CD4-positive, alpha-beta T cell (primary cell): Measurements from ENCODE around the gene TMEM272. TPM values are rescaled to one million over a fixed set of nuclear protein-coding genes. Genes with fewer than 3 reads are reported as not detected.

ENCODE experiments used
- ATAC-seq: fragments of 200-7000 bp; cut with Tn5 transposase; one replicate; pipeline ENCODE4 v1.10.0; 2022; ENCODE audit warnings: mild to moderate bottlenecking; ENCODE audit not compliant: poor library complexity
- CTCF ChIA-PET: fragments of 350-600 bp; sonication (Branson Sonifier 250); formaldehyde crosslinking; loops from one replicate; lab custom pipeline; 2021; ENCODE audit warnings: antibody characterized with exemption, inconsistent platforms; lab: Charles Lee
- POLR2A ChIA-PET: fragments of 350-600 bp; sonication (Branson Sonifier 250); formaldehyde crosslinking; loops from one replicate; lab custom pipeline; 2021; ENCODE audit warnings: antibody characterized with exemption, inconsistent platforms; lab: Charles Lee
- DNase-seq, 14 experiments: peaks; one replicate each; pipeline ENCODE4 v3.0.0-alpha.2; 2013 to 2020; ENCODE audit warnings: mixed read lengths in 2 of 14
- H3K27ac ChIP-seq, 2 donors: one replicate each; pipeline versions ENCODE4 v1.5.1 to v1.7.0; 2013; ENCODE audit warnings: low read length in 2 of 2, low read depth in 1 of 2, mild to moderate bottlenecking in 1 of 2
- H3K27me3 ChIP-seq, 2 experiments: 1 replicate in 1 of 2; 2 replicates in 1 of 2; pipeline versions ENCODE4 v1.6.1 to v1.7.0; 2013; ENCODE audit warnings: low read length in 2 of 2, control low read depth in 1 of 2, mild to moderate bottlenecking in 1 of 2, moderate library complexity in 1 of 2; ENCODE audit not compliant: insufficient read depth in 2 of 2, control insufficient read depth in 1 of 2
- H3K36me3 ChIP-seq: one replicate; pipeline ENCODE4 v1.6.1; 2013; ENCODE audit warnings: low read length, control low read depth; ENCODE audit not compliant: insufficient read depth
- H3K4me1 ChIP-seq: one replicate; pipeline ENCODE4 v1.6.1; 2013; ENCODE audit warnings: low read length, control low read depth; ENCODE audit not compliant: insufficient read depth
- H3K4me3 ChIP-seq: one replicate; pipeline ENCODE4 v1.5.1; 2013; ENCODE audit warnings: mild to moderate bottlenecking, low read length, moderate library complexity
- H3K9me3 ChIP-seq, 2 experiments: 1 replicate in 1 of 2; 2 replicates in 1 of 2; pipeline versions ENCODE4 v1.6.1 to v1.7.0; 2013; ENCODE audit warnings: low read length in 2 of 2, mild to moderate bottlenecking in 2 of 2, control low read depth in 1 of 2, moderate library complexity in 1 of 2; ENCODE audit not compliant: control insufficient read depth in 1 of 2, insufficient read depth in 1 of 2
- H3K27ac Mint-ChIP-seq: one replicate; pipeline ENCODE4 v1.8.0; 2020; ENCODE audit warnings: mixed read lengths
- H3K27me3 Mint-ChIP-seq: one replicate; pipeline ENCODE4 v1.8.0; 2021; ENCODE audit warnings: mixed read lengths
- H3K36me3 Mint-ChIP-seq: one replicate; pipeline ENCODE4 v1.8.0; 2021; ENCODE audit warnings: low read depth, mixed read lengths
- H3K4me1 Mint-ChIP-seq: one replicate; pipeline ENCODE4 v1.8.0; 2021; ENCODE audit warnings: low read depth, mixed read lengths
- H3K4me3 Mint-ChIP-seq: one replicate; pipeline ENCODE4 v1.8.0; 2020; ENCODE audit warnings: mild to moderate bottlenecking, mixed read lengths
- H3K9me3 Mint-ChIP-seq: one replicate; pipeline ENCODE4 v1.8.0; 2020; ENCODE audit warnings: mixed read lengths
- CTCF ChIP-seq: fragments of 200-600 bp; IDR thresholded peaks from one replicate; pipeline ENCODE4 v1.8.0; 2022; ENCODE audit warnings: antibody characterized with exemption, mild to moderate bottlenecking
- intact Hi-C, 2 experiments: fragments of 100-400 bp; cut with DNase I in 1 of 2; cut with micrococcal nuclease in 1 of 2; formaldehyde crosslinking; loops; one replicate each; pipeline versions ENCODE4 v1.15.1 to v1.9.0; 2023 to 2025; cut with DNase I, micrococcal nuclease
- total RNA-seq, 174 experiments: library from RNA in 2 of 174; stranded (reverse) in 2 of 174; gene quantifications; one replicate each; pipeline ENCODE4 v1.2.3 and lab custom pipeline; 2021 to 2026

Gene TMEM272
- total RNA-seq, 2 experiments from 2014 or later: 2.7 to 2.8 TPM

DNA sequence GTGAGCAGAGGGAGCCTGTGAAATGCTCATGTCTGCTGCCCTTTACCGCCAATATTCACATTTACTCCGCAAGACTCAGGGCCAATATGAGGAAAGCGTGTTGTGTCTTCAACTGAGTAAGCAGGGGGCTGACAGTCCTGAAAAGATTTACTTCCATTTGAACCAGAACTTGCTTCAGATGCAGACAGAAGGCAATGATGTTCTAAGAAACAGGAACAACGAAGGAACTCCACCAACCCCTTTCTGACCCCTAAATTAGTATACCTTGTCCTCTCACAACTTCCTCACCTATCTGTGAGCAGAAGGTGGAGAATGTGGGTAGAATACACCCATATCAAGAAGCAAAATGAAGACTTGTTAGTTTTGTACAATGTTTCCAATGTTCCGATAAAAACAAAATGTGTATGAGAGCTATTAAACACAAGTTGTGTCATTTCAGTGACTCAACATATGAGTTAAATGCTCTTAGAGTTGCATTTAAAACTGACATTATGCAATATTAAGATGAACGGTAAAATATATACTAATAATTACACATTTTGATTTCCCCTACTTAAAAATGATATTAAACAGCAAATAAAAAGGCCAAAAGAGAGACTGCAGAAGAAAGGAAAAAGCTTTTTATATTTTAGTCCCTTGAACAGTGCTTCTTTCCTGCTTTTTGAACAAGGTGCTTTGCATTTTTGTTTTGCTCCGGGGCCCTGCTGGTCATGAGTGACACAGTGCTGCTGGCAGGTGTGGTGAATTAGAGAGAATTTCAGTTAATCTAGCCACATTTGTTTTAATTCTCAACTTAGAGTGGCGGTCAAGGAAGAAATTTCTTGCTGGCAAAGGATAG is 16.0 kb downstream of the TMEM272 start:
- no peak for ATAC-seq
- Histone ChIP-seq H3K4me3 (no peak overlapping the region), H3K4me1 (peaks cover 56% of the 10 kb centered on the region), H3K9me3 (no peaks in the 10 kb centered on the region), H3K27me3 (no peaks in the 10 kb centered on the region), H3K36me3 (no peaks in the 10 kb centered on the region), H3K27ac (no peak overlapping the region)
- POLR2A ChIA-PET: interaction anchor here (0.5 to 10.0 kb wide), 11 partner anchors 8 to 624 kb away, joined by 3 to 153 read pairs (median 6); partner anchors contain the start of gene INTS6
- CTCF ChIA-PET: interaction anchor here (1.2 to 4.1 kb wide), 2 partner anchors 9 to 14 kb away, joined by 5 to 20 read pairs; no protein-coding TSS in a partner anchor
- peak overlapping the region; percentile 43 for H3K4me3 Mint-ChIP-seq
- no peaks in the 10 kb centered on the region for H3K9me3 Mint-ChIP-seq
- H3K27ac Mint-ChIP-seq: peak overlapping the region; percentile 89
- no peaks in the 10 kb centered on the region for H3K27me3 Mint-ChIP-seq
- peaks cover 78% of the 10 kb centered on the region for H3K4me1 Mint-ChIP-seq
- no peak for DNase-seq
- intact Hi-C loops: loop anchor here (5.0 to 10.0 kb wide), 2 partner anchors 183 to 1704 kb away; partner anchors contain the start of genes ALG11 (in 1 of the 2) and ATP7B (in 1 of the 2)
- H3K36me3 Mint-ChIP-seq: peaks cover 11% of the 10 kb centered on the region
- TF ChIP-seq CTCF: no peak

DNA sequence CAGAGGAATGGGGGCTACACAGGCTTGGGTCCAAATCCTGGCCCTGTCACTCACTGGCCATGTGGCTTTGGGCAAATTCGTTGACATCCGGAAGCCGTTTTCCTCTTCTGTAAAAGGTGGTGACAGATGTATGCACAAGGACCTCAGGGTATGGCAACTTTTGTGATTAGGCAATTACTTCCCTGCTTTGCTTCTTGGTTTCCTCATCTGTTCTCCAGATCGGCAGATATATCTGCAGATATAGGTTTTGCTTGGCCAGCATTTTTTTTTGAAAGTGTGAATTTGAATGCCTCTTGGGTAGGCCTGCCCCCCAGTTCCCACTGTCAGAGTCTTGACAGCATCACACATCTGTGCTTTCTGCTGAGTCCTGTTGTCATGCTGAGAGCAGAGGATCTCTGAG is 17.7 kb downstream of the TMEM272 start:
- H3K4me3 ChIP-seq: peak overlapping the region; percentile 54
- TF ChIP-seq CTCF: no peak
- H3K36me3 ChIP-seq: no peaks in the 10 kb centered on the region
- peak overlapping the region; percentile 86 for H3K4me3 Mint-ChIP-seq
- peaks cover 83% of the 10 kb centered on the region for H3K4me1 Mint-ChIP-seq
- ChIA-PET POLR2A (interaction anchor here (0.6 to 10.0 kb wide), 7 partner anchors 9 to 375 kb away, joined by 3 to 153 read pairs (median 19); partner anchors contain the start of genes INTS6 and TMEM272), CTCF (interaction anchor here (4.1 kb wide), 1 partner anchor 12 kb away, joined by 20 read pairs; no protein-coding TSS in a partner anchor)
- no peaks in the 10 kb centered on the region for H3K27me3 ChIP-seq
- peak overlapping the region; percentile 76 to 79 for H3K27ac ChIP-seq
- no peak for DNase-seq
- H3K9me3 Mint-ChIP-seq: no peaks in the 10 kb centered on the region
- H3K27ac Mint-ChIP-seq: peak overlapping the region; percentile 89
- ATAC-seq: no peak
- intact Hi-C loops: loop anchor here (5.0 to 10.0 kb wide), 2 partner anchors 185 to 1702 kb away; partner anchors contain the start of genes ALG11 (in 1 of the 2) and ATP7B (in 1 of the 2)
- no peaks in the 10 kb centered on the region for H3K9me3 ChIP-seq
- H3K27me3 Mint-ChIP-seq: no peaks in the 10 kb centered on the region
- peaks cover 66% of the 10 kb centered on the region for H3K4me1 ChIP-seq
- peaks cover 21% of the 10 kb centered on the region for H3K36me3 Mint-ChIP-seq

DNA sequence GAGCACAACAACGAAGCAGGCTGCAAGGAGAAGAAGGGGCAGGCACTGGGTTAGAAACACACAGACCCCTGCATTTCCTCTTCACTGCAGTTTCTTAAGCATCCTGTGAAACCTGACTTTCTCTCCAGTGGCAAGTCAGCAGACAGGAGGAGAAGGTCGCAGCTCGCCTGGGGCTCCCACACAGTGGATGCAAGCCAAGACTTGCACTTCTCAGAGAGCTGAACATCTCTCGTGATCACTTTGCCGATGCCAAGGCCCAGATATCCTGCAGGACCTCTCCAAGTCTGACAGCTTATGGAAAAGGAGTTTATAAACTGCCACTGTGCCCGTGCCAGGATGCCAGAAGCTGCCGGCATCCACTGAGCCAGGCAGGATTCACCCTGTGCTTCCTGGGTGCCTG is 18.4 kb downstream of the TMEM272 start:
- intact Hi-C loops: loop anchor here (5.0 to 10.0 kb wide), 2 partner anchors 186 to 1702 kb away; partner anchors contain the start of genes ALG11 (in 1 of the 2) and ATP7B (in 1 of the 2)
- POLR2A ChIA-PET: interaction anchor here (0.6 to 10.0 kb wide), 8 partner anchors 8 to 374 kb away, joined by 3 to 153 read pairs (median 29); partner anchors contain the start of genes INTS6 and TMEM272
- Mint-ChIP-seq H3K4me3 (peak overlapping the region; percentile 86), H3K27ac (peak overlapping the region; percentile 89), H3K9me3 (no peaks in the 10 kb centered on the region), H3K27me3 (no peaks in the 10 kb centered on the region), H3K36me3 (peaks cover 28% of the 10 kb centered on the region), H3K4me1 (peaks cover 83% of the 10 kb centered on the region)
- Histone ChIP-seq H3K36me3 (no peaks in the 10 kb centered on the region), H3K4me3 (peak overlapping the region; percentile 54), H3K9me3 (no peaks in the 10 kb centered on the region), H3K27me3 (no peaks in the 10 kb centered on the region), H3K4me1 (peaks cover 66% of the 10 kb centered on the region), H3K27ac (peak overlapping the region; percentile 76 to 79)
- CTCF ChIA-PET: interaction anchor here (4.1 kb wide), 1 partner anchor 12 kb away, joined by 20 read pairs; no protein-coding TSS in a partner anchor
- ATAC-seq (peak; percentile 6), DNase-seq (peak in 3 of 14 experiments; percentile 46 to 54 (median 47))
- no peak for TF ChIP-seq CTCF
